Medulla oblongata (tissue), 1 donor: ENCODE results near the gene OR5A1.
"Not testable (repeated sequence)": the region's sequence is repeated elsewhere in the genome, so short reads cannot be mapped to it uniquely, and the experiment has no call there.

Experiments used
- DNase-seq: peaks from one replicate; pipeline ENCODE4 v3.0.0-alpha.2; 2015; ENCODE audit errors: extremely low spot score

The OR5A1 gene

DNA sequence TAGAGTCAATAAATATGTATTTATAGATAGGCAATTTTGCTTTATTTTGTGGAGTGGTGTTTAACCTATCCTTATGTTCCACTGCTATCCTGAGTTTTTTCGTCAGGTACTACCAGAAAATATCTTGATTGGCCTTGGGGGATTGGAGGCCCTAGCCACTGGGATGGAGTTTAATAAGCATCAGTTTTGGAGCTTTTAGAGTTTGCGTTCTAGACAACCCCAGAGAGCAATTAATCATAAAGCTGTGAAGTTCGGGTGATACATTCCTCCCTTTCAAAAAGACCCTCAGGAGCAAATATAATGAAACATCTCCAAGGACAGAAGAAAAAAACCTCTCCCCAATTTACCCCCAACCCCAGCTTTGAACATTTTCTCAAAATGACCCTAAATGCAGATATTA, at the start of gene OR5A1:
Gene OR5A1, plus strand, starts transcription at position 301 of the 400 bp plus-strand sequence. CDS start 6,700 bp downstream, outside the sequence.
- no peak for DNase-seq

DNA sequence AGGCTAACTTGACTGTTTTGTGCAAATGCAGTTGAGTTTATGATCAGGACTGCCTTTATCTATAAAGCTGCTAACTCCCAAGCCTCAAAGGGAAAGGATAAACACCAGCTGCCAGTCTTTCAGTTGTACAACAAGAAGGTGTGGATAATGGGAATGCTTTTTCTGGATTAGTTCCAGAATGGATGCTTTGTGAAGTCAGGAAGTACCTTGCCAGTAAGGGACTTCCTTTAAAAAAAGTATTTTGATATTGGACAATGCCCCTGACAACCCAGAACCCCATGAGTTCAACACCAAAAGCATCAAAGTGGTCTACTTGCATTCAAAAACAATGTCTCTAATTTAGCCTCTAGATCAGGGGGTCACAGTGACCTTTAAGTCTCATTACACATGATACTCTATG, 42.1 kb upstream of the OR5A1 start:
- DNase-seq = no peak

DNA sequence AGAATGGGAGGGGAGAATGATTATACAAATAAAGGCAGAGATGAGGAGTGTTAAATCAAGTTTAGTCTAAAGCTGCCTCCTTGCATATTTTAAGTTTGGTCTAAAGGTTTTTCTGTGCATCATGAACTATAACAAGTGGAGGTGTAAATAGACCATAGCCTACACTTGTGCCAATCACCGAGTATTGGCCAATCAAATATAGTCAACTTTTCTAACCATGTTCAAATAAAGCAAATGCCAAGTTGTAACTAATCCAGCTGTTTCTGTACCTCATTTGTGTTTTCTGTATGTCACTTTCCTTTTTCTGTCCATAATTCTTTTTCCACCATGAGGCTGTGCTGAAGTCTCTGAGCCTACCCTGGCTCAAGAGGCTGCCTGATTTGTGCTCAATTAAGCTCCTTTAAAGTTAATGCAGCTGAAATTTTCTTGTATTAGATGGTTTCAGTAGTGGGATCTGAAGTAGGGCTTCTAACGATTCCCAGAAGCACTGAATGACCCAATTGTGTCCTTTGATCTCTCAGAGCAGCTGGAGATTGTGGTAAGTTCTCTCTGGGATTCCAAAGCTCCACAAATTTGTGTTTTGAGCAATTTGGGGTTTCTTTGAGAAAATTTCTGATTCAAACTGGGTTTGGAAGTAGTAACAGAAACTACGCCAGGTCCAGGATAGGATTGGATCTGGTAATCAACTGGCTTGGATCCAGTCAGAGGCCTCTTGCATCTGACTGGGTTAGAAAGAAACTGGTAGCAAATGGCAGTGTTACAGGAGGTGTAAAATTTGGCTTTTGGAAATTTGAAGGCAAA, 35.6 kb upstream of the OR5A1 start:
- no peak for DNase-seq

DNA sequence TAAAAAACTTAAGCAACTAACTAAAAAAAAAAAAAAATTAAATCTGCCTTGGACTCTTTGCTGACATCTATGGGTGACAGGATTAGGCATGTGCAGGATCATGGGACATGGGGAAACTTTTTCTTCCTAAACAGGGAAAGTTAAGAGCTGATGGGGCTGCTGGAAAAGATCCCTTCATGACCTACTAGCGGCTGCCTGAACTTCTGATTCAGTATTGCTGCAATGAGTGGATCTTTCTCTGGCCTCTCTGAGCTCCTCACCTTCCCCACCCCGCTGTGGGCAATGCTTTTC, 35.1 kb upstream of the OR5A1 start:
- DNase-seq = no peak

DNA sequence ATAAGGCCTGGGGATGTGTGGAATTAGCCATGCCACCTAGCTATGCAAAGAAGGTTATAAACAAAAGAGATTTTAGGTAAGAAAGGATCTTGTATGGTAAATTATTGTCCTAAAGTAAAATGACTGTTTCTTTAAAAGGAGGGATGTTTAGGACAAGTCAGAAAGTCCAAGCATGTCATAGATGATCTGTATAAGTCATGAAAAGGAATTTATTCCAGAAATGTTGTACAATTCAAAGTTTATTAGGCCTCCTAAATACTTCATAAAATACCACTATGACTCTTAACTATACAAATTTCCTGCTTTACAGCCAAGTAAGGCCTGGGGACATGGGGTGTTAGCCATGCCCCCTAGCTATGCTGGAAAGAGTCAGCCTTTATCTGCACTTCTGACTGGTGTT, 32.7 kb upstream of the OR5A1 start:
- DNase-seq = no peak

DNA sequence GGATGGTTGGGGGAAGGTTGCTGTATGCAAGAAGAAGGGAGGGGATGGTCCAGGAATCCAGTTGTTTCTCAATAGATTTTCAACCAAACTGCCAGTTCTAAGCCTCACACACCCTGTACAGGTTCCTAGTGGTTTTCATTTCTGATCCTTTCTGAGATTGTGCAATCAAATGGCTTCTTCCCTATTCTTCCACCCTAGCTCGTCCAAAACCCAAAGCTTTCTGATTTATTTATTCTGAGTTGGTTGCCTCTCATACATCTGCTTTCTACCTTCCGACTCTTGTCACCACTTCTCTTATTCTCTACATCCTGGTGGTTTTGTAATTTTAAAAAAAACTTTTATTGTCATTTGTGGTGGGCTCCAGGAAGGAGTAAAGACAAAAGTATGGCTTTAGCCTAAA, 22.6 kb upstream of the OR5A1 start:
- DNase-seq = no peak

DNA sequence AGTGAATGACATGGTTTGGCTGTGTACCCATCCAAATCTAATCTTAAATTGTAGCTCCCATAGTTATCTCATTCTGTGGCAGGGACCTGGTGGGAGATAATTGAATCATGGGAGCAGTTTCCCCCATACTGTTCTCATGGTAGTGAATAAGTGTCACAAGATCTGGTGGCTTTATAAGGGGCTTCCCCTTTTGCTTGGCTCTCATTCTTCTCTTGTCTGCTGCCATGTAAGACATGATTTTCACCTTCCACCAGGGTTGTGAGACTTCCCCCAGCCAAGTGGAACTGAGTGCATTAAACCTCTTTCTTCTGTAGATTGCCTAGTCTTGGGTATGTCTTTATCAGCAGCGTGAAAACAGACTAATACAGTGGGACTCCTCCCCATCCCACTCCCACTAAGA, 21.2 kb upstream of the OR5A1 start:
- DNase-seq = no peak

DNA sequence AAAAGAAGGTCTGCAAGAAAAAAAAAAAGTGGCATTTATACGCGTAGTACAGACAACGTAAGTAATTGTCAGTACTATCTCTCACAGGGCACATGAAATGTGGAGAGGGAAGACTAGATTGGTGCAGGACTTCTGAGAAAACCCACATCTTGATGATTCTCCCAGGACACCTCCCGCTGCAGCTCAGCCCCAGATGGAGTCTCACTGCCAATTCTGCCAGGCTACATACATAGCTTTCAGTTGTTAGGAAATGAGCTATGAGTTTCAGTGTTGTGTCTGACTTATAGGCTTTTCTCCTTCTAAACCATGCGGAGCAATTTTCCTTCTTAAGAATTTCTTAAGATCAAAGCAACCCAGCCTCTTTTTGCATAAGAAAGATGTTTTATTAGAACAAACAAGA, 19.7 kb upstream of the OR5A1 start:
- no peak for DNase-seq

DNA sequence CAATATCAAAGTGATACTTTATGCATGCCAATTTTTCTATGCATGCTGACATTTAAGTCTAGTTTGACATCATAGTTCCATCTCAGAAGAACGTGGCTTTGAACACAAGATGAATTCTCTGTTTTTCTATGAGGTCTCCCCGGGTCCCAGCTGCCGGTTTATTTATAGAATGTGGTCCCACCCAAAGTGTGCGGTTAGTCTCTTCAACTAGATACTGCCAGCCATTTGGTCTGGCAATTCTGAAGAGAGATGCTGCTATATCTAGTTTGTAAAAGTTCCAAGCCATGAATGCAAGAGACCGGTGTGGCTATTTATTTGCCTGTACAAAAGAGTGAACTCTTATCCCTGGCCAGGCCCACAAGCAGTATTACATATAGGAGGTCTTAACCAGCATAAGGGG, 19.2 kb upstream of the OR5A1 start:
- no peak for DNase-seq

DNA sequence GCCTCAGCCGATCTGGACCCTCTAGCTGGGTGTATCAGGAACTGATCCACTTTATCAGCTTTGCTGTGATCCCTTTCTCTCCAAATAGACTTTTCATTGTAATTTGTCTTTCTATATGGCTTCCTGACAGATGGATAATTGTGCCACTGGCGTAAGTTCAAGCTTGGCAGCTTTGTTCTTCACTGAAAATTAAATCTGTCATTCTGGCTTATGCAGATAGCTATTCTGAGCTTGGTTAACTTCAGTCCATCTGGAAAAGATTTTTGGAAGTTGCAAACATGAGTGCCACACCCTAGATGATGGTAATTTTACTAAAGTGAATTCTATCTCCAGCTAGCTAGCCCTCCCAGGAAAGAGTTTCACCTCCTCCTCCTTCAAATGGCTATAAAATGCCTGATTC, 18.1 kb upstream of the OR5A1 start:
- DNase-seq = no peak

DNA sequence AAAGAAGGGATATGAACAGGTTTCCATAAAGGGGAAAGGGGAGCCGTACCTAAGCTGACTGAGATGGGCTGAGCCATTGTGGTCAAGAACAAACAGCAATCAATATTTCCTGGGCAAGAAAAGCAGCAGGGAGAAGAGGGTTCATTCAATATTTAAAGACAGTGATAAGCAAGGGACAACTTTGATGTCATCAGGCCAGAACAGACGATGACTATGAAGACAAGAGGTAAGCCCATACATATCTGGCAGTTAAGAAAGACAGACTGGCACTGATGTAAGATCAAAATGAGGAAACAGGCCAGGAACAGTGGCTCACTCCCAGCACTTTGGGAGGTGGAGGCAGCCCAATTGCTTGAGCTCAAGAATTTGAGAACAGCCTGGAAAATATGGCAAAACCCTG, 12.4 kb upstream of the OR5A1 start:
- no peak for DNase-seq

DNA sequence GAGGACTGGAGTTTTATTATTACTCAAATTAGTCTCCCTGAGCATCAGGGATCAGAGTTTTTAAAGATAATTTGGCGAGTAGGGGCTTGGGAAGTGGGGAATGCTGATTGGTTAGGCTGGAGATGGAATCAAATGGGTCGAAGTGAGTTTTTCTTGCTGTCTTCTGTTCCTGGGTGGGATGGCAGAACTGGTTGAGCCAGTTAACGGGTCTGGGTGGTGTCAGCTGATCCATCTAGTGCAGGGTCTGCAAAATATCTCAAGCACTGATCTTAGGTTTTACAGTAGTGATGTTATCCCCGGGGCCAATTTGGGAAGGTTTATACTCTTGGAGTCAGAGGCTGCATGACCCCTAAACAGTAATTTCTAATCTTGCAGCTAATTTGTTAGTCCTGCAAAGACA, 11.1 kb upstream of the OR5A1 start:
- no peak for DNase-seq

DNA sequence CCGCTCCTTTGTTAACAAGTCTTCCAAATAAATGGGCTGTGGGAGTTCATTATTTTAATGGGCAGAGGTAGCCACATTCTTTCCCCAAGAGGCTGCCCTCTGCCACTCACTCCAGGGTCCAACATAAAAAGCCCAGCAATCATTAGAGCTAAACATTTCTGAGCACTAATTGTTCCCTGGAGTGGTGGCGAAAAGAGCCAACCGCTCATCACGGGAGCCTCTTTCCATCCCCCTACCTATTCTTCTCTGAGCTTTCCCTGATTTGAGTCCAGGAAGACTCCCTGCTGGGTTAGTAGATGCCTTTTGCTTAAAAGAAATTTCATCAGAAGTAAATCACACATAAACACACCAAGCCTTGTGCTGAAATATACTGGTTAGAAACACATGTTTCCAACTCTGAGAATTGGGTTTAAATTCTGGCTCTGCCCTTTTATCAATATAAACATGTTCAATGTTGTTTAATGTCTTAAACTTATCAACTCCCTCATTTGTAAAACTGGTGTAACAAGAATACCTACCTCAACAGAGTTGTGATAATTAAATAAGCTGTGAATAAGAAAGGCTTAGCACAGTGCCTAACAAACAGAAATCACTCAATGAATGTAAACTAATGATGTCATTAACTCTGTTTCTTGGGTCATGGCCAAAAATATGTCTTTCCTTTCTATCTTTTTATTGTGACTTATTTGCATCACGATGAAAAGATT, 9.8 kb upstream of the OR5A1 start, which contains the start of gene OR5A2:
Gene OR5A2, minus strand, starts transcription at position 53 of the 707 bp plus-strand sequence. CDS start 3,460 bp downstream, outside the sequence.
- DNase-seq = no peak

DNA sequence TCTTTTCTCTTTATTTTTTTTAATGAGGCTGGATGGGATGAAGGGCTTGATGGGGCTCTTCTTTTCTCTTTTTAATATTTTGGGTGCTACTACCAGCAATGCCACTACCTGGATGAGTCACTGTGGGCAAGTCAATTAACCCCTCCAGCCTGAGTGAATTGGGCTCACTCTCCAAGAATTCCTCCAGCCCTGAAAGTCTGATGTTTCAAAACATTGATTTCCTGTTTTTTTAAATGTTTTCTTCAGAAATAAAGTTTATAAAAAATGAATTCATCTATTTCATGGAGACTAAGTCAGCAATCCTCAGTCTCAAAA, 9.2 kb upstream of the OR5A1 start:
- no peak for DNase-seq

DNA sequence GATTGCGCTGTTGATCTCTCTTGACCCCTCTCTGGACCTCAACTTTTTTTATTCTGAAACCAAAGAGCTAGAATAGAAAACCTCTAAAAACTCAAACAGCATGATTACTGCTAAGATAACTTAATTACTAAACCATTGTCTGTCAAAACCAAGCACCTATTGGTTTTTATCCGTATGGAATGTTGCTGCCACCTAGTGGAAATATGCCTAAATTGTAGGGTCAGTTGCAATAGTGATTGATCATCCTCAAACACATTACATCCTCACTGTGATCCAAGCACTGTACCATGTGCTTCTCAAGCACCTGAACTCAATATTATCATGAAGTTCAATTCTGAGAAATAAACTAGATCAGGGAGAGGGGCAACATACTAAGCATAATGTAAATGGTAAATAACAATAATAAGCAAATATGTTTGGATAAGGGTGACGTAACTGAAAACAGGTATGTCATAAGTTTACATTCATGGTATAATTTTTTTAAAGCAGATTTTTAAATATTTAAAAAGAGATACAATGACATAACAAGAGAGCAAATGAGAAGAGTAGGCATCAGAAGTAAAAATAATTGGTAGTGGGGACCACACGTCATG, 6.2 kb upstream of the OR5A1 start:
- peak; percentile 42 for DNase-seq

DNA sequence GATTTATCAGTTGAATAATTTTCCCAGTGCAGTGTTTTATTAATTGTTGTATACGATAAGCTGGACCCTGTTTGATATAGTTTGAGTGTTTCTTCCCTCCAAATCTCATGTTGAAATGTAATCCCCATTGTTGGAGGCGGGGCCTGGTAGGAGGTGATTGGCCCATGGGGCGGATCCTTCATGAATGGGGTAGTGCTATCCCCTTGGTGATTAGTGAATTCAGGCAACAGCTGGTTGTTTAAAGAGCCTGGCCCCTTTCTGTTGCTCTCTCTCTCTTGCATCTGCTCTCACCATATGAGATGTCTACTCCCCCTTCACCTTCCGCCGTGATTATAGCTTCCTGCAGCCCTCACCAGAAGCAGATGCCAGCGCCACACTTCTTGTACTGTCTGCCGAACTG, 1.5 kb downstream of the OR5A1 start:
- DNase-seq = no peak

DNA sequence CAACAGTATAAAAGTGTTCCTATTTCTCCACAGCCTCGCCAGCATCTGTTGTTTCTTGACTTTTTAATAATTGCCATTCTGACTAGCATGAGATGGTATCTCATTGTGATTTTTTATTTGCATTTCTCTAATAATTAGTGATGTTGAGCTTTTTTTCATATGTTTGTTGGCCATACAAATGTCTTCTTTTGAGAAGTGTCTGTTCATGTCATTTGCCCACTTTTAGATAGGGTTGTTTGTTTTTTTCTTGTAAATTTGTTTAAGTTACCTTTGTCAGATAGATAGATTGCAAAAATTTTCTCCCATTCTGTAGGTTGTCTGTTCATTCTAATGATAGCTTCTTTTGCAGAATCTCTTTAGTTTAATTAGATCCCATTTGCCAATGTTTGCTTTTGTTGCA, 9.4 kb downstream of the OR5A1 start:
- not testable (repeated sequence) for DNase-seq

DNA sequence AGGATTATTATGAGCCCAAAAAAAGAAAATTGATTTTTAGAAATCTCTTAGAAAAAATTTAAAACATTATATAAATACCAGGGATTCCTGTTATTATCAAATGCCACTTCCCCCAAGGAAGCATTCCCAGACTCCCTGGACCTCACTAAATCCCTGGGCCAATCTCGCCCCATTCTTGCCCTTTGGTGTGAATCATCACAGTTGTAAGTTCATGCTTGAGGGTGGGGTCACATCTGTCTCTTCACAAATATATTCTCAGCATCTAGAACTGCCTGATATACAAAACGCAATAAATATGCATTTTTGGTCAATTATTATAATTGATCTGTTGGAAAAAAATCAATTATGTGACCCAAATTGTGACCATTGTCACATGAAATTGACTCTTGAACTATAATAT, 12.2 kb downstream of the OR5A1 start:
- DNase-seq = no peak

DNA sequence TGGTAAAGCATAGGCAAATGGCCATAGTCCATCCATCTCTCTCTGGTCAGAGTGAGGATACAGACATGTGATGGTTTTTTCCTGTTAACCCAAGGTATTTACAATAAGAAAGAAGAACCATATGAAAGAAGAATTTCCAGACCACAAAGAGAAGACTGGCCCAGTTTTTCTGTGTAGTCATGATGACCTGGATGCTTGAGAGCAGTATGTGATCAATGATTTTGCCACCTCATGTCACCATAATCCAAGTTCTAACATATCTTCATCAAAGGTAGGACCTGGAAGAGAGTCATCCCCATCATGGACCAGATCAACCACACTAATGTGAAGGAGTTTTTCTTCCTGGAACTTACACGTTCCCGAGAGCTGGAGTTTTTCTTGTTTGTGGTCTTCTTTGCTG, 20.4 kb downstream of the OR5A1 start, which contains the start of gene OR4D6:
Gene OR4D6, plus strand, starts transcription at position 301 of the 400 bp plus-strand sequence. Its CDS starts 0 bp downstream, at position 301.
- no peak for DNase-seq

DNA sequence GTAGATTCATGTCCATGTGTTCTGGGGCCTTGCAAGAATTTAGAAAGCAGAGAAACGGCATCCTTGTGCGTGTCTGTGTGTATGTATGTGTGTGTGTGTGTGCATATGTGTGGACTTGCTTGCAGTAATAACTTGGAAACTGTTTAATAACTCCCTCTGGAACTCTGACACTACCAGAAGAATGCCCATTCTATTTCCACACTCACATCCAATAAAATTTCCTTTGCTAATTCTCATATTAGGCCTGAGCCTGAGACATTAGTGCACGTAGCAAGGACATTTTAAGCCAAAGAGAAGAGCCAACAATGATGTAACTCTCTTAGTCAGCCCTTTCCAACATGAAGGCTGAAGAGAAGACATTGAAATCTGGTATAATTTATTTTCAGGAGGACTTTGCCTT, 23.6 kb downstream of the OR5A1 start:
- no peak for DNase-seq

DNA sequence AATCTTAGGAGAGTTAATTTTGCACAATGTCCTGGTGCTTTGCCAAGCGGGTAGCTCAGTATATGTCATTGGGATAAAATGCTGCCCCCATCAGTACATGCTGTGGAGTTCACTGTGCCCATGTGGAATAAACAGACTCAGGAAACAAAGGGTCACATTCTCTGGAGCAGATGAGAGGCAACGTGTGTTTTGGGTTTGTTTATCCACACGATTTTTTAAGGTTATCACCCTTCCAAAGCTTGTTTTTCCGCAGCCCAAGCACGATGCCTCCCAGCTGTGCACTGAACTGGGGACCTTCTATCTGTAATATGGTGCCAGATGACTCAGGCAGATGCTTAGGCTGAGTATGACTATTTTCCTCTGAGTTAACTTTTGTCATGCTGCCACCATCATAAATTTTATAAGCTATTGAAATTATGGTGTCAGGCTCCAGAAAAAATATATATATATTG, 26.9 kb downstream of the OR5A1 start:
- DNase-seq = no peak

DNA sequence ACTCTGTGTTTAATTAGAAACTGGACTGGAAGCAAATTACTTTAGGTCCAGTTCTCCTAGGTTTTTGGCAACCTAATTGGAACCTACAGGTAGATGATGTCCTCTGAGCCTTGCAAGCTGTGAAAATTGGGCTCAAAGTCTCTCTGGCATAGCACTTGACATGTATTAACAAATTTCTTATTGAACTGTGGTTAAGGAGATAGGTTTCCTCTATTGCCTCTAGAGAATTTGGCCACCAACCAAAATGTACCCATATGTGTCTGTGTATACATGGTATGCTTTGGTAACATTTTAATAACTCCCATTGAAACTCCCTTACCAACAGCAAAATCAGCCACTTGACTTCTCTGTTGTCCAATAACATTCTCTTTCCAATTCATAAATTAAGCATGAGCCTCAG, 36.7 kb downstream of the OR5A1 start, which contains the start of gene OR4D10:
Gene OR4D10, plus strand, starts transcription at position 301 of the 400 bp plus-strand sequence. CDS start 4,115 bp downstream, outside the sequence.
- no peak for DNase-seq

DNA sequence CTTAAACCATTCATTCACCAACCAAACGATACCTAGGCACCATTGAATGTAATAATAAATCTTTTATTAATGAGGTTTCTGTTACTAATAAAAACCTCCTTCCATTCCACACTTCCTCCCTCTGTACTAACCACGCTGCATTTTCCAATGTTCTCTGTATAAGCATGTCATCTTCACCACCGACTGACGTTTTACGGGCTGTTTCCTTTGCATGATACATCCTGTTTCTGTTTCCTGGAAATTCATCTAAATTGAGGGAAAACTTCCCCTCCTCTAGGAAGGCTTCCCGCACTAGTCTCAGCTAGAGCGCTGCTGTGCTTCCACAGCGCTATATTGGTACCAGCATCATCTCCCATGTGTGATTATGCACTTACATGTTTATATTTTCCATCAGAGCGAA, 38.9 kb downstream of the OR5A1 start:
- no peak for DNase-seq
